SK-N-SH (cell line): ENCODE data around the gene C1QTNF8. TPM values are rescaled to one million over a fixed set of nuclear protein-coding genes. Genes with fewer than 3 reads are reported as not detected.

Experiments
- CTCF ChIA-PET: fragments of 300-600, 350-600 bp; formaldehyde crosslinking; extraction: SDS; loops from one replicate; lab custom pipeline; 2021; lab: Yijun Ruan, JAX
- POLR2A ChIA-PET: fragments of 350-600 bp; sonication (Branson Sonifier 250); formaldehyde crosslinking; extraction: SDS; loops from one replicate; lab custom pipeline; 2020; ENCODE audit warnings: antibody characterized with exemption, inconsistent platforms; lab: Yijun Ruan, JAX
- DNase-seq: peaks from one replicate; pipeline ENCODE4 v3.0.0; 2012
- H2AFZ ChIP-seq: fragments of 200-600 bp; sonication (generic); 2 replicates; pipeline ENCODE4 v1.8.1; 2016; ENCODE audit warnings: antibody characterized with exemption, mild to moderate bottlenecking, low read depth
- H3F3A ChIP-seq: fragments of 200-600 bp; sonication (generic); replicated peaks from 2 replicates; pipeline ENCODE3; 2016; ENCODE audit warnings: antibody characterized with exemption, mild to moderate bottlenecking; ENCODE audit not compliant: insufficient read depth
- H3K27ac ChIP-seq, 2 experiments: fragments of 200-500 bp in 1 of 2; fragments of 200-600 bp in 1 of 2; sonication (Bioruptor generic) in 1 of 2; sonication (generic), shearing (Covaris generic) in 1 of 2; 2 replicates each; pipeline versions ENCODE4 v1.5.1 to v1.6.1; 2014 to 2016; ENCODE audit warnings: low read depth in 2 of 2, inconsistent platforms in 1 of 2, low read length in 1 of 2, mild to moderate bottlenecking in 1 of 2, mixed read lengths in 1 of 2
- H3K27me3 ChIP-seq: fragments of 200-600 bp; sonication (generic), shearing (Covaris generic); 2 replicates; pipeline ENCODE4 v1.6.1; 2016; ENCODE audit warnings: mixed run types; ENCODE audit not compliant: insufficient read depth
- H3K36me3 ChIP-seq, 2 experiments: fragments of 200-500 bp in 1 of 2; fragments of 200-600 bp in 1 of 2; sonication (Bioruptor generic) in 1 of 2; sonication (generic) in 1 of 2; replicated peaks in 1 of 2; 2 replicates each; pipeline versions ENCODE3 to v1.5.1; 2014 to 2016; ENCODE audit warnings: low read length in 1 of 2, mild to moderate bottlenecking in 1 of 2; ENCODE audit not compliant: insufficient read depth in 2 of 2, control insufficient read depth in 1 of 2
- H3K4me1 ChIP-seq, 2 experiments: fragments of 200-500 bp in 1 of 2; fragments of 200-600 bp in 1 of 2; sonication (Bioruptor generic) in 1 of 2; sonication (generic), shearing (Covaris generic) in 1 of 2; 2 replicates each; pipeline versions ENCODE4 v1.5.1 to v1.6.1; 2014 to 2016; ENCODE audit warnings: low read depth in 1 of 2, low read length in 1 of 2, mixed run types in 1 of 2; ENCODE audit not compliant: insufficient read depth in 2 of 2, control insufficient read depth in 1 of 2
- H3K4me2 ChIP-seq: fragments of 200-600 bp; sonication (generic), shearing (Covaris generic); 2 replicates; pipeline ENCODE4 v1.6.1; 2017; ENCODE audit warnings: mixed run types
- H3K4me3 ChIP-seq, 2 experiments: fragments of 200-500 bp in 1 of 2; fragments of 200-600 bp in 1 of 2; sonication (Bioruptor generic) in 1 of 2; sonication (generic), shearing (Covaris generic) in 1 of 2; 2 replicates each; pipeline versions ENCODE4 v1.5.1 to v1.8.1; 2014 to 2016; ENCODE audit warnings: low read depth in 2 of 2, inconsistent platforms in 1 of 2, low read length in 1 of 2, mild to moderate bottlenecking in 1 of 2, mixed read lengths in 1 of 2, moderate library complexity in 1 of 2
- H3K79me2 ChIP-seq: fragments of 200-600 bp; sonication (generic); 2 replicates; pipeline ENCODE4 v1.8.1; 2017; ENCODE audit warnings: mild to moderate bottlenecking; ENCODE audit not compliant: insufficient read depth
- H3K9ac ChIP-seq: fragments of 200-600 bp; sonication (generic); 2 replicates; pipeline ENCODE4 v1.6.1; 2017; ENCODE audit warnings: mixed run types
- H3K9me2 ChIP-seq: fragments of 200-600 bp; sonication (generic); 2 replicates; pipeline ENCODE4 v1.6.1; 2017; ENCODE audit warnings: mixed run types
- H3K9me3 ChIP-seq: fragments of 200-600 bp; sonication (generic); 2 replicates; pipeline ENCODE4 v1.6.1; 2017; ENCODE audit warnings: mixed run types, mild to moderate bottlenecking, moderate library complexity
- H4K20me1 ChIP-seq: fragments of 200-600 bp; sonication (generic); 2 replicates; pipeline ENCODE4 v1.6.1; 2017; ENCODE audit warnings: mild to moderate bottlenecking, mixed run types; ENCODE audit not compliant: insufficient read depth
- CHD2 ChIP-seq: fragments of 150-350 bp; IDR thresholded peaks from 2 replicates; pipeline ENCODE4 v1.6.1; 2018; ENCODE audit warnings: low read length; ENCODE audit not compliant: partially characterized antibody
- ELF1 ChIP-seq: IDR thresholded peaks from 2 replicates; pipeline ENCODE4 v1.4.0; 2012
- GABPA ChIP-seq: IDR thresholded peaks from 2 replicates; pipeline ENCODE4 v1.4.0; 2012; ENCODE audit warnings: low read depth, mild to moderate bottlenecking
- JUND ChIP-seq: IDR thresholded peaks from 2 replicates; pipeline ENCODE4 v1.4.0; 2012
- MEF2A ChIP-seq: IDR thresholded peaks from 2 replicates; pipeline ENCODE4 v1.4.0; 2012; ENCODE audit warnings: low read depth, borderline replicate concordance
- RAD21 ChIP-seq: IDR thresholded peaks from 2 replicates; pipeline ENCODE4 v1.6.1; 2012; ENCODE audit warnings: mild to moderate bottlenecking, low read length
- USF2 ChIP-seq: fragments of 150-350 bp; IDR thresholded peaks from 2 replicates; pipeline ENCODE4 v1.6.1; 2017; ENCODE audit warnings: antibody characterized with exemption, low read length, low read depth, borderline replicate concordance
- YY1 ChIP-seq: IDR thresholded peaks from 2 replicates; pipeline ENCODE4 v1.4.0; 2012; ENCODE audit warnings: low read depth, mild to moderate bottlenecking
- ZBTB33 ChIP-seq: IDR thresholded peaks from 2 replicates; pipeline ENCODE4 v1.4.0; 2012; ENCODE audit warnings: low read depth, borderline replicate concordance
- WGBS: methylation state at CpG from one replicate; pipeline ENCODE4 v1.1.6; 2017; ENCODE audit warnings: low lambda C conversion rate; 5-methylcytosine and 5-hydroxymethylcytosine counted together
- polyA plus RNA-seq, 3 experiments: library from polyadenylated mRNA; depleted of rRNA; stranded (reverse); fragments of >200 nt; gene quantifications; 2 replicates each; pipeline ENCODE4 v1.2.3, GENCODE V29; 2012
- TF ChIP-seq, protein P1 (sequence below): fragments of 200-600 bp; sonication (generic); IDR thresholded peaks from 2 replicates; pipeline ENCODE4 v1.6.1; 2017; ENCODE audit warnings: antibody characterized with exemption, mild to moderate bottlenecking, moderate library complexity

C1QTNF8 gene
- polyA plus RNA-seq, 1 of the 3 experiments (the other 2 are of a cell fraction) = not detected

DNA sequence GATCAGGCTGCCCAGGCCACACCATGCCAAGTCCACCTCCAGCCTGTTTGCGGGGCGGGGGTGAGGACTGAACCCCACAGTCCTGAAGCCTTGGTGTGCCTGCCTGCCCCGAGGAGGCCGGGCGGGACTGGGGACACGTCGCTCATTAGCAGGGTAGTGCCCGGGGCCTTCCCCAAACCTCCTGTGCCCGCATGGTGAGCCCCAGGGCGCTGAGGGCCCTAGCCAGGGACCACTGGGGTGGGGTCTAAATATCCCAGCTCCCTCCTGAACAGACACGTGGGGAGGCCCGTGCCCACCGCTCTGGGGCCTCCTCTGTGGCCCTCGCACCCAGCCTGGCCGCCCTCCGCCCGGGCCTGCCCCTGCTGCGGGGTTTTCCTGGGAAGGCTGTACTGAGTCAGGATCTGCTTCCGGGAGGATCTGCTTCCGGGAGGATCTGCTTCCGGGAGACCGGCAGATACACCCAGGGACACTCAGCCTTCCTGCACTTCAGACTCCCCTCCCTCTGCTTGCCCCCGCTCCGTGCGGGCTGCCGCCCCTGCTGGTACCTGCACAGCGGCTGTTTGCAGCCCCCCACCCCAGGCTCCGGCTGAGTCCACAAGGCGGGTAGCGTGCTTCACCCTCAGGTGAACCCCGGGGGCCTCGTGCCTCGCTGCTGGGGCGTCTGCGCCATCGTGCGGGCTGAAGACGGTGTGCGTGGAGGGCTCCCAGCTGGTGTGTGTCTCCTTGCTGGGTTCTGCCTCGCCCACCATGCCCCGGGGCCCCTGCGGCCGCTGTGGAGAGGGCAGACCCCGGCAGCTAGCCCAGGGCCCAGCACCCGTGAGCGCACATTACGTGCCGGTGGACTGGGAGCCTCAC lies 33.3 kb upstream of the C1QTNF8 start:
- Histone ChIP-seq H3K4me1 (no peaks in the 10 kb centered on the region), H4K20me1 (no peaks in the 10 kb centered on the region)
- peak; percentile 39; the same call in 1 of the 2 replicates for TF ChIP-seq GABPA
- no peak for TF ChIP-seq ELF1
- TF ChIP-seq, all 33 proteins: peak for 1
- H3K36me3 ChIP-seq = no peaks in the 10 kb centered on the region
- H3K27me3 ChIP-seq = peaks cover 50% of the 10 kb centered on the region
- WGBS = 56% methylated on average over 21 of the region's 48 CpGs
- no peak overlapping the region for H3K27ac ChIP-seq
- no peak overlapping the region for H3K9ac ChIP-seq
- no peak for DNase-seq
- H3K9me3 ChIP-seq = no peaks in the 10 kb centered on the region
- no peak overlapping the region for H2AFZ ChIP-seq
- ChIA-PET POLR2A (no interaction called here), CTCF (interaction anchor here (1.2 kb wide), 1 partner anchor 26 kb away, joined by 4 read pairs; no protein-coding TSS in a partner anchor)
- H3K79me2 ChIP-seq = no peaks in the 10 kb centered on the region
- H3K4me2 ChIP-seq = no peak overlapping the region
- H3K9me2 ChIP-seq = no peaks in the 10 kb centered on the region
- H3F3A ChIP-seq = no peaks in the 10 kb centered on the region
- H3K4me3 ChIP-seq = no peak overlapping the region

GRCh38 chr16:1127971-1128715 lies 32.1 kb upstream of the C1QTNF8 start:
- no peak overlapping the region for H3K4me2 ChIP-seq
- peaks cover 41% of the 10 kb centered on the region for H3K27me3 ChIP-seq
- DNase-seq = no peak
- TF ChIP-seq RAD21 = no peak
- TF ChIP-seq, protein P1, sequence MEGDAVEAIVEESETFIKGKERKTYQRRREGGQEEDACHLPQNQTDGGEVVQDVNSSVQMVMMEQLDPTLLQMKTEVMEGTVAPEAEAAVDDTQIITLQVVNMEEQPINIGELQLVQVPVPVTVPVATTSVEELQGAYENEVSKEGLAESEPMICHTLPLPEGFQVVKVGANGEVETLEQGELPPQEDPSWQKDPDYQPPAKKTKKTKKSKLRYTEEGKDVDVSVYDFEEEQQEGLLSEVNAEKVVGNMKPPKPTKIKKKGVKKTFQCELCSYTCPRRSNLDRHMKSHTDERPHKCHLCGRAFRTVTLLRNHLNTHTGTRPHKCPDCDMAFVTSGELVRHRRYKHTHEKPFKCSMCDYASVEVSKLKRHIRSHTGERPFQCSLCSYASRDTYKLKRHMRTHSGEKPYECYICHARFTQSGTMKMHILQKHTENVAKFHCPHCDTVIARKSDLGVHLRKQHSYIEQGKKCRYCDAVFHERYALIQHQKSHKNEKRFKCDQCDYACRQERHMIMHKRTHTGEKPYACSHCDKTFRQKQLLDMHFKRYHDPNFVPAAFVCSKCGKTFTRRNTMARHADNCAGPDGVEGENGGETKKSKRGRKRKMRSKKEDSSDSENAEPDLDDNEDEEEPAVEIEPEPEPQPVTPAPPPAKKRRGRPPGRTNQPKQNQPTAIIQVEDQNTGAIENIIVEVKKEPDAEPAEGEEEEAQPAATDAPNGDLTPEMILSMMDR = no peak
- no peak for TF ChIP-seq USF2
- TF ChIP-seq YY1 = no peak
- TF ChIP-seq CHD2 = no peak
- no peak for TF ChIP-seq ZBTB33
- TF ChIP-seq MEF2A = no peak
- TF ChIP-seq JUND = no peak
- no peak overlapping the region for H3K4me3 ChIP-seq
- H3K27ac ChIP-seq = no peak overlapping the region
- no peak overlapping the region for H3K9ac ChIP-seq
- no peaks in the 10 kb centered on the region for H4K20me1 ChIP-seq
- H3K4me1 ChIP-seq = no peaks in the 10 kb centered on the region
- H3K9me3 ChIP-seq = no peaks in the 10 kb centered on the region
- no peaks in the 10 kb centered on the region for H3F3A ChIP-seq
- ChIA-PET CTCF (no interaction called here), POLR2A (no interaction called here)
- WGBS = 60% methylated on average over 13 of the region's 31 CpGs
- H3K79me2 ChIP-seq = no peaks in the 10 kb centered on the region
- no peaks in the 10 kb centered on the region for H3K36me3 ChIP-seq
- H3K9me2 ChIP-seq = no peaks in the 10 kb centered on the region
- H2AFZ ChIP-seq = no peak overlapping the region
